Muscle layer of colon (tissue), 2 donors: ENCODE results near the gene RIPK4.

ENCODE experiments used
- H3K27ac ChIP-seq: one replicate; pipeline ENCODE4 v1.7.0; 2013; ENCODE audit warnings: low read depth, mild to moderate bottlenecking, low read length, moderate library complexity
- H3K27me3 ChIP-seq, 2 donors: one replicate each; pipeline ENCODE4 v1.7.0; 2013; ENCODE audit warnings: low read length in 2 of 2, mild to moderate bottlenecking in 2 of 2; ENCODE audit not compliant: insufficient read depth in 2 of 2, control insufficient read depth in 1 of 2
- H3K36me3 ChIP-seq: one replicate; pipeline ENCODE4 v1.7.0; 2013; ENCODE audit warnings: mild to moderate bottlenecking, low read length; ENCODE audit not compliant: insufficient read depth
- H3K4me1 ChIP-seq: one replicate; pipeline ENCODE4 v1.7.0; 2013; ENCODE audit warnings: mild to moderate bottlenecking, low read length; ENCODE audit not compliant: insufficient read depth
- H3K4me3 ChIP-seq, 2 donors: one replicate each; pipeline ENCODE4 v1.7.0; 2013; ENCODE audit warnings: low read length in 2 of 2, low read depth in 1 of 2, mild to moderate bottlenecking in 1 of 2, moderate library complexity in 1 of 2
- H3K9ac ChIP-seq: one replicate; pipeline ENCODE4 v1.7.0; 2013; ENCODE audit warnings: low read length
- H3K9me3 ChIP-seq: one replicate; pipeline ENCODE4 v1.7.0; 2013; ENCODE audit warnings: mild to moderate bottlenecking, low read length
- donor health status: abdominal sarcoma.
- donor health status: Adenocarcinoma of cecum.

The RIPK4 gene

DNA sequence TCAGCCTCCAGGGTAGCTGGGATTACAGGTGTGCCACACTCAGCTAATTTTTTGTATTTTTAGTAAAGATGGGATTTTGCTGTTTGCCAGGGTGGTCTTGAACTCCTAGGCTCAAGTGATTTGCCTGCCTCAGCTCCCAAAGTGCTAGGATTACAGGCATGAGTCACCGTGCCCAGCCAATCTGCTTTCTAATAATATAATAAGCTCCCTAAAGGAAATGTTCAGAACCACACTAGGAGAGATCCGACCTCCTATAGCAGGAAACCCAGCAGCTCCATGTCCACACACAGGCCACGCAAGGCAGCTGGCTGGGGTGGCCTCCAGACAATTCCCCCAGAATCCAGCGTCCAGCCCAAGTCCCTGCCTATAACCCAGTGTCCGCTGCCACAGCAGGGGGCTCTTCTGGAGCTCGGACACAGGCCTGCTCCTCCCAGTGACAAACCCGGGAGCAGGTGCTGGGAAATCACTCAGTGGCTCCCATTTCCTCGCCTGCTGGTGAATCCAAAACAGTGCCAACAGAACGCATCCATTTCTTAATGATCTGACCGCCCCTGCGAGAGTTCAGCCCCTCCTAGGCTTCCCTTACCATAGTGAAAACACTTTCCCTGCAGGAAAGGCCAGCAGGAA is 7.5 kb downstream of the RIPK4 start:
- Histone ChIP-seq H3K27ac (no peak overlapping the region), H3K9me3 (no peaks in the 10 kb centered on the region), H3K4me3 (no peak overlapping the region), H3K4me1 (peaks cover 12% of the 10 kb centered on the region), H3K36me3 (no peaks in the 10 kb centered on the region), H3K27me3 (peaks cover 36 to 41% of the 10 kb centered on the region in 2 donors), H3K9ac (no peak overlapping the region)

DNA sequence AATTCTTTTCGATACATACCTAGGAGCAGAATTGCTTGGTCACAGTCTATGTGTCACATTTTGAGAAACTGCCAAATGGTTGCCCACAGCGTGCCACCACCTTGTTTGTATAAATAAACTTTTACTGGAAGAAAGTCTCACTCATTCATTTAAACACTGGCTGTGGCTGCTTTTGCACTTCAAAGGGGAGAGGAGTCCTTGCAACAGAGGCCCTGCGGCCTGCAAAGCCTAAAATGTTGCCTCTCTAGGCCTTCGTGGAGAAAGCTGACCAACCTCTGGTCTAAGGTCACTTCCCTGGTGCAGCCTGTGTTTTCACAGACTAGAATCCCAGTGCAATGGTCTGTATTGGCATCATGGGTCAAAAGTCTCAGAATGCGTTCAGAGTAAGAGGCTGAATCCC is 8.3 kb downstream of the RIPK4 start:
- Histone ChIP-seq H3K27ac (no peak overlapping the region), H3K9ac (no peak overlapping the region), H3K36me3 (no peaks in the 10 kb centered on the region), H3K4me3 (no peak overlapping the region), H3K27me3 (peaks cover 28 to 33% of the 10 kb centered on the region in 2 donors), H3K4me1 (peaks cover 12% of the 10 kb centered on the region), H3K9me3 (no peaks in the 10 kb centered on the region)

GRCh38 chr21:41755934-41756773 is 10.7 kb downstream of the RIPK4 start:
- no peaks in the 10 kb centered on the region for H3K4me1 ChIP-seq
- H3K27me3 ChIP-seq, result peaks cover 5 to 9% of the 10 kb centered on the region in 2 donors
- no peak overlapping the region for H3K4me3 ChIP-seq
- H3K9me3 ChIP-seq, result no peaks in the 10 kb centered on the region
- no peak overlapping the region for H3K27ac ChIP-seq
- H3K9ac ChIP-seq, result no peak overlapping the region
- no peaks in the 10 kb centered on the region for H3K36me3 ChIP-seq

GRCh38 chr21:41755258-41755933 is 11.5 kb downstream of the RIPK4 start:
- H3K9ac ChIP-seq, result no peak overlapping the region
- H3K4me1 ChIP-seq, result no peaks in the 10 kb centered on the region
- H3K27ac ChIP-seq, result no peak overlapping the region
- H3K4me3 ChIP-seq, result no peak overlapping the region
- no peaks in the 10 kb centered on the region for H3K36me3 ChIP-seq
- H3K9me3 ChIP-seq, result no peaks in the 10 kb centered on the region
- H3K27me3 ChIP-seq, result peaks cover 0 to 1% of the 10 kb centered on the region in 2 donors

GRCh38 chr21:41754479-41754891 is 12.4 kb downstream of the RIPK4 start:
- no peak overlapping the region for H3K4me3 ChIP-seq
- H3K27ac ChIP-seq, result no peak overlapping the region
- no peaks in the 10 kb centered on the region for H3K36me3 ChIP-seq
- H3K9ac ChIP-seq, result no peak overlapping the region
- no peaks in the 10 kb centered on the region for H3K27me3 ChIP-seq
- H3K9me3 ChIP-seq, result no peaks in the 10 kb centered on the region
- no peaks in the 10 kb centered on the region for H3K4me1 ChIP-seq

DNA sequence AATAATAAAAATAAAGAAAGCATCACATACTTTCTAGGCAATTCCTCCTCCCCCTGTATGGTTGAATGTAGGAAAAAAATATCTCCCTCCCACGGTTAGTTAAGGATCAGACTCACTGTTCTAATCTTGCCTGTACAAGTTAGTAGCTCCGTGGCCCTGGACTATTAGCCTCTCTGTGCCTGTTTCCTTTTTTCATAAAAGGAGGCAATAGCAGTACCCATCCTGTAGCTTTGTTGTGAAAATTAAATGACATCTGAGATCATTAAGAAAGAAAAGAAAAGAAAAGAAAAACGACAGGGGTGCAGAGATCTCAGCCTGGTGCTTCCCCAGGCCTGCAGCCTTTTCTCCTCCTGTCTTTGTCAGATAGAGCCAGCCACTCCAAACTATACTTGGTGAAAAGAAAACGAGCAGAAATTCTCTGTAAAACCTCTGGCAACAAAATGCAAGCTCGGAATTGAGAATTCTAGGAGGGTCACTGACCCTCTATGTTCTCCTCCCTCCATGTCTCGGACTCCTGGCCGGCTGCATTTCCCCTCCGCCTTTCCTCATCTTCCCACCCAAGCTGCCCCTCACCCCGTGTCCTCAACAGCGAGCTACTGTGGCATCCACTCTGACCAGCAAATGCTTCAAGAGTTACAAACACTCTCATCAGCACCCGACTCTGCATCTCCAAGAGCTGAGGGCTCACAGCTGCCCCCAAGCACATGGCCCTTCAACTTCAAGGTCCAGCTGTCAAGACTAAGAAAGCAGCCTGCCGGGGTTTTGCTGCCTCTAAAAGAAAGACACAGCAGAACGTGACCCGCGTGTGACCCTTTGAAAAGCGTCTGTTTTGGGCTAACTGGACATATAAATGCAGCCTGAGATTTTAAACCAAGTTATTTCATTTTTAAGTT is 13.6 kb downstream of the RIPK4 start:
- no peaks in the 10 kb centered on the region for H3K36me3 ChIP-seq
- H3K27ac ChIP-seq, result no peak overlapping the region
- no peak overlapping the region for H3K4me3 ChIP-seq
- H3K9me3 ChIP-seq, result no peaks in the 10 kb centered on the region
- H3K4me1 ChIP-seq, result no peaks in the 10 kb centered on the region
- H3K9ac ChIP-seq, result no peak overlapping the region
- H3K27me3 ChIP-seq, result no peaks in the 10 kb centered on the region

DNA sequence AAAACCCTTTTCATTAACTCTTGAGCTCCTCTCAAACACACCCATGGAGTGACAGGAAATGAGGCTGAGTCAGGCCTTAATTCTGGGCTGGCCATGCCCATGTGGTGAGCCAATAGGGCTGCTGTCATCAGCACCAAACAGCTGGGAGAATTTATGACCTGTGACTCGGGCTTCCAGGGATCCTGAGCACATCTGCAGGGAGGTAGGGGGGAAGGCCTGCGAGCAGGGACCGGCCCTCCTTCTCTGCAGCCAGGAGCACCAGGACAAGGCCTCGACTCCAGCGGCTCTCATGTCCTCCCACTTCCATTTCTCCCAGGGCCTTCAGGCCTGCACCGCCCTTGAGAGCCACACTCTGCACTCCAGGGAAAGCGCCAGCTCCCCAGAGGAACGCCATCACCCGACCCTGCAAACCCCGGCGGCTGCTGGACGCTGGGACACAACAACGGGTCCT is 14.6 kb downstream of the RIPK4 start:
- H3K27ac ChIP-seq, result no peak overlapping the region
- no peaks in the 10 kb centered on the region for H3K36me3 ChIP-seq
- H3K9me3 ChIP-seq, result no peaks in the 10 kb centered on the region
- H3K27me3 ChIP-seq, result no peaks in the 10 kb centered on the region
- H3K9ac ChIP-seq, result no peak overlapping the region
- no peak overlapping the region for H3K4me3 ChIP-seq
- no peaks in the 10 kb centered on the region for H3K4me1 ChIP-seq

DNA sequence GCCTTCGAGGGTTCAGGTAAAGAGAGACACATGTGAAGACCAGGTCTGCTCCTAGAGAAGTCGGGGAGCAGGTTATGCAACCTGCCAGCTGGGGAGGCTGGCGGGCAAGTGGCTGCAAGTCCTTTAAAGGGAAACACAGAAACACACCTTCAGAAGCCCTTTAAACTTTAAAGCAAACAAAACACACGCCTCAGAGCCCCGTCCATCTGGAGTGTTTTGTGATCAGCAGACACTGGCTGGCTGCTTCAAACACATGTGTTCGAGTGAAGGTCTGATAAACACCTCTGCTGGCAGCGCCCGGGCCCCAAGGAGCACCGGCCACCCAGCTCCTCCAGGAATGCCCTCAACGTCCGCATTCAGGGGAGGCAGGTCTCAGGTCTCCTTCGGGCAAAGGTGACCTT is 15.2 kb downstream of the RIPK4 start:
- Histone ChIP-seq H3K27me3 (no peaks in the 10 kb centered on the region), H3K9me3 (no peaks in the 10 kb centered on the region), H3K36me3 (no peaks in the 10 kb centered on the region)

GRCh38 chr21:41750532-41751151 is 16.2 kb downstream of the RIPK4 start:
- no peak overlapping the region for H3K9ac ChIP-seq
- no peaks in the 10 kb centered on the region for H3K9me3 ChIP-seq
- H3K36me3 ChIP-seq, result no peaks in the 10 kb centered on the region
- no peak overlapping the region for H3K27ac ChIP-seq
- H3K4me3 ChIP-seq, result no peak overlapping the region
- H3K4me1 ChIP-seq, result no peaks in the 10 kb centered on the region
- H3K27me3 ChIP-seq, result no peaks in the 10 kb centered on the region

More for the DNA sequence above, 15.2 kb downstream of the RIPK4 start:
- no peaks in the 10 kb centered on the region for H3K4me1 ChIP-seq
- H3K27ac ChIP-seq, result no peak overlapping the region
- H3K4me3 ChIP-seq, result no peak overlapping the region
- H3K9ac ChIP-seq, result no peak overlapping the region

DNA sequence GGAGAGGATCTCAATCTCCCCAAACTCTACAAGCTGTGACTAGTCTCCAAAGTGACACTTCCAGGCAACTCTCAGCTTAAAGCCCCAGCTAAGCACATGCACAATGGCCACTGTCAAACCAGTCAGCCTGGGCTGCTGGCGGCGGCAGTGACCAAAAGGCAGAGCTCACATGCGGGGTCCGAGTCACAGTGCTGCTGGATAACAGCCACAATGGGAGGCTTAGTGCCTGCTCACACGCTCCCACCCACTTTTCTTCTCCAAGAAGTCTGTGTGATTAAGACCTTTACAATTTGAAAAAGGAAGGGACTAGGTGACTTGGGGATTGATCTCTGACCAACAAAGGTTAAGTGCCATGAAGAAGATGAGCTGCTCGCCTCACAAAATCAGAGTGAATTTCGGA is 16.8 kb downstream of the RIPK4 start:
- Histone ChIP-seq H3K4me1 (no peaks in the 10 kb centered on the region), H3K27ac (no peak overlapping the region)

More for the DNA sequence above, 16.8 kb downstream of the RIPK4 start:
- no peaks in the 10 kb centered on the region for H3K27me3 ChIP-seq
- no peak overlapping the region for H3K4me3 ChIP-seq
- no peaks in the 10 kb centered on the region for H3K9me3 ChIP-seq
- no peaks in the 10 kb centered on the region for H3K36me3 ChIP-seq
- no peak overlapping the region for H3K9ac ChIP-seq
